H9 (cell line): ENCODE results near the gene TSPAN5. TPM values are rescaled to one million over a fixed set of nuclear protein-coding genes. Genes with fewer than 3 reads are reported as not detected.

Experiments used
- DNase-seq: peaks from one replicate; pipeline ENCODE4 v3.0.0-alpha.2; 2017
- H2AFZ ChIP-seq: one replicate; pipeline ENCODE4 v1.6.1; 2013; ENCODE audit warnings: mild to moderate bottlenecking, low read length, control low read depth, moderate library complexity
- H2AK5ac ChIP-seq: 2 replicates; pipeline ENCODE4 v1.6.1; 2013; ENCODE audit warnings: low read length, control low read depth, mixed read lengths; ENCODE audit not compliant: insufficient read length
- H2BK120ac ChIP-seq: one replicate; pipeline ENCODE4 v1.6.1; 2013; ENCODE audit warnings: low read depth, mild to moderate bottlenecking, low read length, control low read depth, inconsistent platforms; ENCODE audit not compliant: poor library complexity, severe bottlenecking
- H2BK12ac ChIP-seq: 2 replicates; pipeline ENCODE4 v1.6.1; 2013; ENCODE audit warnings: low read length, control low read depth, mixed read lengths, low read depth; ENCODE audit not compliant: insufficient read length
- H2BK15ac ChIP-seq: 2 replicates; pipeline ENCODE4 v1.6.1; 2013; ENCODE audit warnings: low read depth, low read length, control low read depth
- H2BK20ac ChIP-seq: one replicate; pipeline ENCODE4 v1.6.1; 2013; ENCODE audit warnings: low read depth, mild to moderate bottlenecking, low read length, control low read depth, inconsistent platforms; ENCODE audit not compliant: poor library complexity, severe bottlenecking
- H2BK5ac ChIP-seq: 2 replicates; pipeline ENCODE4 v1.6.1; 2013; ENCODE audit warnings: low read length, control low read depth, mixed read lengths; ENCODE audit not compliant: insufficient read length
- H3K14ac ChIP-seq: 2 replicates; pipeline ENCODE4 v1.6.1; 2013; ENCODE audit warnings: low read length, control low read depth; ENCODE audit not compliant: insufficient read depth
- H3K18ac ChIP-seq: 2 replicates; pipeline ENCODE4 v1.6.1; 2013; ENCODE audit warnings: low read depth, mild to moderate bottlenecking, mixed read lengths, low read length, control low read depth; ENCODE audit not compliant: insufficient read length
- H3K23ac ChIP-seq: 2 replicates; pipeline ENCODE4 v1.6.1; 2013; ENCODE audit warnings: low read length, control low read depth, mixed read lengths, low read depth; ENCODE audit not compliant: insufficient read length
- H3K23me2 ChIP-seq: 2 replicates; pipeline ENCODE4 v1.6.1; 2013; ENCODE audit warnings: low read depth, mild to moderate bottlenecking, mixed read lengths, low read length, control low read depth; ENCODE audit not compliant: insufficient read length, poor library complexity, severe bottlenecking
- H3K27ac ChIP-seq: 2 replicates; pipeline ENCODE4 v1.5.1; 2013; ENCODE audit warnings: low read length, control low read depth, mixed read lengths, low read depth; ENCODE audit not compliant: insufficient read length
- H3K27me3 ChIP-seq: 2 replicates; pipeline ENCODE4 v1.6.1; 2013; ENCODE audit warnings: low read length, control low read depth, inconsistent platforms; ENCODE audit not compliant: insufficient read depth
- H3K4ac ChIP-seq: 2 replicates; pipeline ENCODE4 v1.6.1; 2013; ENCODE audit warnings: low read depth, mild to moderate bottlenecking, control low read depth, inconsistent platforms, low read length, moderate library complexity
- H3K4me1 ChIP-seq: 2 replicates; pipeline ENCODE4 v1.6.1; 2013; ENCODE audit warnings: low read length, control low read depth, inconsistent platforms; ENCODE audit not compliant: insufficient read depth
- H3K4me2 ChIP-seq: 2 replicates; pipeline ENCODE4 v1.6.1; 2013; ENCODE audit warnings: low read length, control low read depth, mixed read lengths; ENCODE audit not compliant: insufficient read length, insufficient read depth
- H3K56ac ChIP-seq: 2 replicates; pipeline ENCODE4 v1.6.1; 2013; ENCODE audit warnings: low read depth, mild to moderate bottlenecking, mixed read lengths, low read length, control low read depth; ENCODE audit not compliant: insufficient read length
- H3K79me1 ChIP-seq: 2 replicates; pipeline ENCODE4 v1.6.1; 2013; ENCODE audit warnings: low read depth, mild to moderate bottlenecking, moderate library complexity, low read length, control low read depth, inconsistent platforms; ENCODE audit not compliant: insufficient read depth, poor library complexity, severe bottlenecking
- H3K79me2 ChIP-seq: 2 replicates; pipeline ENCODE4 v1.6.1; 2013; ENCODE audit warnings: low read length, control low read depth, inconsistent platforms; ENCODE audit not compliant: insufficient read depth
- H3K9ac ChIP-seq: 2 replicates; pipeline ENCODE4 v1.6.1; 2013; ENCODE audit warnings: low read length, control low read depth, mixed read lengths; ENCODE audit not compliant: insufficient read length; ENCODE audit errors: extremely low read depth
- H3K9me3 ChIP-seq: one replicate; pipeline ENCODE4 v1.6.1; 2013; ENCODE audit warnings: low read depth, low read length, inconsistent platforms; ENCODE audit not compliant: control insufficient read depth
- H3T11ph ChIP-seq: one replicate; pipeline ENCODE4 v1.6.1; 2013; ENCODE audit warnings: mild to moderate bottlenecking, low read length, control low read depth, inconsistent platforms
- H4K20me1 ChIP-seq: one replicate; pipeline ENCODE4 v1.6.1; 2013; ENCODE audit not compliant: control insufficient read depth, insufficient read length, insufficient read depth
- H4K5ac ChIP-seq: 2 replicates; pipeline ENCODE4 v1.6.1; 2013; ENCODE audit warnings: low read depth, mild to moderate bottlenecking, mixed read lengths, low read length, control low read depth; ENCODE audit not compliant: insufficient read length
- H4K8ac ChIP-seq: replicated peaks from 2 replicates; pipeline ENCODE4 v1.6.1; 2013; ENCODE audit warnings: low read length, control low read depth, mixed read lengths, low read depth; ENCODE audit not compliant: insufficient read length
- H4K91ac ChIP-seq: 2 replicates; pipeline ENCODE4 v1.6.1; 2013; ENCODE audit warnings: low read depth, mild to moderate bottlenecking, moderate library complexity, mixed read lengths, low read length, control low read depth; ENCODE audit not compliant: insufficient read length
- H3K27ac Mint-ChIP-seq, 3 experiments: 2 replicates in 2 of 3; 3 replicates in 1 of 3; pipeline ENCODE4 v1.8.0; 2020 to 2021; ENCODE audit warnings: mixed read lengths in 3 of 3, mild to moderate bottlenecking in 1 of 3, moderate library complexity in 1 of 3
- H3K27me3 Mint-ChIP-seq: 2 replicates; pipeline ENCODE4 v1.8.0; 2021; ENCODE audit warnings: low read depth, mild to moderate bottlenecking, moderate library complexity, mixed read lengths
- H3K36me3 Mint-ChIP-seq, 3 experiments: 2 replicates in 2 of 3; 3 replicates in 1 of 3; pipeline ENCODE4 v1.8.0; 2020 to 2021; ENCODE audit warnings: low read depth in 3 of 3, mixed read lengths in 3 of 3; ENCODE audit not compliant: insufficient read depth in 1 of 3
- H3K4me1 Mint-ChIP-seq, 2 experiments: 2 replicates each; pipeline ENCODE4 v1.8.0; 2020; ENCODE audit warnings: mixed read lengths in 2 of 2
- H3K4me3 Mint-ChIP-seq, 2 experiments: 2 replicates in 1 of 2; 3 replicates in 1 of 2; pipeline ENCODE4 v1.8.0; 2020 to 2021; ENCODE audit warnings: mild to moderate bottlenecking in 2 of 2, mixed read lengths in 2 of 2, moderate library complexity in 1 of 2
- H3K9me3 Mint-ChIP-seq, 2 experiments: 2 replicates in 1 of 2; 3 replicates in 1 of 2; pipeline ENCODE4 v1.8.0; 2020; ENCODE audit warnings: mild to moderate bottlenecking in 2 of 2, mixed read lengths in 2 of 2, moderate library complexity in 1 of 2
- WGBS: extraction: QIAGEN DNeasy Blood & Tissue Kit; methylation state at CpG from one replicate; pipeline ENCODE4 v1.1.7; 2013; ENCODE audit warnings: missing lambda C conversion rate, low lambda C conversion rate, mixed read lengths; ENCODE audit not compliant: insufficient read length; ENCODE audit errors: extremely low coverage; 5-methylcytosine and 5-hydroxymethylcytosine counted together
- total RNA-seq: library from RNA; stranded (reverse); gene quantifications from 2 replicates; pipeline ENCODE4 v1.2.1, GENCODE V29; 2021
- TF ChIP-seq, protein P1 (sequence below): fragments of 200-600 bp; sonication (generic); conservative IDR thresholded peaks from 3 replicates; pipeline ENCODE4 v1.8.0; 2021; ENCODE audit warnings: antibody characterized with exemption, mild to moderate bottlenecking

TSPAN5 gene
- total RNA-seq, 1 experiment from 2014 or later: 7.0 TPM

DNA sequence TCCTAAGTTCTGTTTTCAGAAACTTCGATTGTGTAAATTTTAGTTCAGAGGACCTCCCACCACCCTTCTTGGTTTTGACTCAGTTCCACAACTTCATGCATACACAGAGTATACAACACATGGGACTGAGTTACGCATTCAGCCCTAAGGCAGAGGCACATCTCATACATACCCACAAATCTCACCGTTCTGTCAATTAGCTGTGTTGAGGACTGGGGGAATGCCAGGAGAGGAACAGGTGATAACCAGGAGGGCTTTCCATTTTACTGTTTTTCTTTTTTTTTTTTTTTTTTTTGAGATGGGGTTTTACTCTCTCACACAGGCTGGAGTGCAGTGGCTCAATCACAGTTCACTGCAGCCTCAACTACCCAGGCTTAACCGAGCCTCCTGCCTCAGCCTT is 150.2 kb downstream of the TSPAN5 start:
- Histone ChIP-seq H4K5ac (no peak overlapping the region), H4K91ac (no peak overlapping the region), H3K79me1 (no peaks in the 10 kb centered on the region), H2BK12ac (no peak overlapping the region), H3K27me3 (no peaks in the 10 kb centered on the region), H3K23ac (no peak overlapping the region), H3K79me2 (no peaks in the 10 kb centered on the region), H2AFZ (no peak overlapping the region), H2BK5ac (no peak overlapping the region), H2BK20ac (no peak overlapping the region), H3K9ac (no peak overlapping the region), H3K23me2 (no peaks in the 10 kb centered on the region), H3K4me2 (no peak overlapping the region), H3T11ph (no peak overlapping the region), H2BK120ac (no peak overlapping the region), H3K4me1 (no peaks in the 10 kb centered on the region; the same call in 1 of the 2 replicates), H3K4ac (no peak overlapping the region), H2AK5ac (no peak overlapping the region), H3K56ac (no peak overlapping the region), H3K18ac (no peak overlapping the region), H3K27ac (no peak overlapping the region), H4K20me1 (no peaks in the 10 kb centered on the region), H3K9me3 (no peaks in the 10 kb centered on the region), H3K14ac (no peak overlapping the region), H4K8ac (no peak overlapping the region), H2BK15ac (no peak overlapping the region)
- peaks cover 11 to 19% of the 10 kb centered on the region in 2 experiments for H3K4me1 Mint-ChIP-seq
- WGBS: no CpG with 5 or more reads among the region's 4 CpGs
- H3K27ac Mint-ChIP-seq: no peak overlapping the region
- DNase-seq: no peak
- TF ChIP-seq, protein P1, sequence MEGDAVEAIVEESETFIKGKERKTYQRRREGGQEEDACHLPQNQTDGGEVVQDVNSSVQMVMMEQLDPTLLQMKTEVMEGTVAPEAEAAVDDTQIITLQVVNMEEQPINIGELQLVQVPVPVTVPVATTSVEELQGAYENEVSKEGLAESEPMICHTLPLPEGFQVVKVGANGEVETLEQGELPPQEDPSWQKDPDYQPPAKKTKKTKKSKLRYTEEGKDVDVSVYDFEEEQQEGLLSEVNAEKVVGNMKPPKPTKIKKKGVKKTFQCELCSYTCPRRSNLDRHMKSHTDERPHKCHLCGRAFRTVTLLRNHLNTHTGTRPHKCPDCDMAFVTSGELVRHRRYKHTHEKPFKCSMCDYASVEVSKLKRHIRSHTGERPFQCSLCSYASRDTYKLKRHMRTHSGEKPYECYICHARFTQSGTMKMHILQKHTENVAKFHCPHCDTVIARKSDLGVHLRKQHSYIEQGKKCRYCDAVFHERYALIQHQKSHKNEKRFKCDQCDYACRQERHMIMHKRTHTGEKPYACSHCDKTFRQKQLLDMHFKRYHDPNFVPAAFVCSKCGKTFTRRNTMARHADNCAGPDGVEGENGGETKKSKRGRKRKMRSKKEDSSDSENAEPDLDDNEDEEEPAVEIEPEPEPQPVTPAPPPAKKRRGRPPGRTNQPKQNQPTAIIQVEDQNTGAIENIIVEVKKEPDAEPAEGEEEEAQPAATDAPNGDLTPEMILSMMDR: no peak
- H3K4me3 Mint-ChIP-seq: no peak overlapping the region
- H3K27me3 Mint-ChIP-seq: no peaks in the 10 kb centered on the region
- H3K36me3 Mint-ChIP-seq: no peaks in the 10 kb centered on the region; a peak in 1 of 7 replicates
- no peaks in the 10 kb centered on the region for H3K9me3 Mint-ChIP-seq
